GM23338 (cell line): ENCODE measurements around the gene SRSF3. TPM values are rescaled to one million over a fixed set of nuclear protein-coding genes. Genes with fewer than 3 reads are reported as not detected.

ENCODE experiments used
- ATAC-seq: fragments of 200-7000 bp; cut with Tn5 transposase; 3 replicates; pipeline ENCODE4 v1.9.1; 2020
- DNase-seq: peaks from one replicate; pipeline ENCODE4 v3.0.0-alpha.2; 2015; ENCODE audit warnings: low spot score
- H2AFZ ChIP-seq: fragments of 200-600 bp; sonication (generic); 2 replicates; pipeline ENCODE4 v1.8.0; 2016; ENCODE audit warnings: antibody characterized with exemption, mild to moderate bottlenecking, moderate library complexity
- H3F3A ChIP-seq: fragments of 200-600 bp; sonication (generic); replicated peaks from 2 replicates; pipeline ENCODE4 v1.8.0; 2017; ENCODE audit warnings: antibody characterized with exemption, mixed run types, low read depth
- H3K27ac ChIP-seq: fragments of 200-600 bp; sonication (generic); 2 replicates; pipeline ENCODE4 v1.6.1; 2016; ENCODE audit warnings: low read depth
- H3K27me3 ChIP-seq: fragments of 200-600 bp; sonication (generic); 2 replicates; pipeline ENCODE4 v1.8.0; 2016; ENCODE audit warnings: mild to moderate bottlenecking, mixed run types, moderate library complexity; ENCODE audit not compliant: insufficient read depth
- H3K36me3 ChIP-seq: fragments of 200-600 bp; sonication (generic); 2 replicates; pipeline ENCODE4 v1.8.0; 2016; ENCODE audit warnings: mild to moderate bottlenecking; ENCODE audit not compliant: insufficient read depth
- H3K4me1 ChIP-seq: fragments of 200-600 bp; sonication (generic); 2 replicates; pipeline ENCODE4 v1.8.0; 2016; ENCODE audit warnings: mild to moderate bottlenecking, moderate library complexity; ENCODE audit not compliant: insufficient read depth
- H3K4me2 ChIP-seq: fragments of 200-600 bp; sonication (generic); 2 replicates; pipeline ENCODE4 v1.7.1; 2017; ENCODE audit warnings: mixed run types
- H3K4me3 ChIP-seq: fragments of 200-600 bp; sonication (generic); 2 replicates; pipeline ENCODE4 v1.6.1; 2016; ENCODE audit warnings: mixed run types
- H3K79me2 ChIP-seq: fragments of 200-600 bp; sonication (generic); replicated peaks from 2 replicates; pipeline ENCODE4 v1.8.0; 2017; ENCODE audit warnings: mild to moderate bottlenecking; ENCODE audit not compliant: insufficient read depth
- H3K9me2 ChIP-seq: fragments of 200-600 bp; sonication (generic); 2 replicates; pipeline ENCODE4 v1.8.0; 2017; ENCODE audit not compliant: insufficient read depth
- H4K20me1 ChIP-seq: fragments of 200-600 bp; sonication (generic); replicated peaks from 2 replicates; pipeline ENCODE4 v1.8.0; 2017; ENCODE audit warnings: mild to moderate bottlenecking; ENCODE audit not compliant: insufficient read depth
- H3K27ac Mint-ChIP-seq: 2 replicates; pipeline ENCODE4 v1.8.0; 2020; ENCODE audit warnings: inconsistent platforms, mild to moderate bottlenecking, moderate library complexity, mixed read lengths
- H3K27me3 Mint-ChIP-seq: 3 replicates; pipeline ENCODE4 v1.8.0; 2022; ENCODE audit warnings: low read depth, mild to moderate bottlenecking, moderate library complexity, mixed read lengths, inconsistent platforms; ENCODE audit not compliant: insufficient read depth, poor library complexity
- H3K36me3 Mint-ChIP-seq: 3 replicates; pipeline ENCODE4 v1.8.0; 2021; ENCODE audit warnings: low read depth, mild to moderate bottlenecking, inconsistent platforms, moderate library complexity, mixed read lengths
- H3K4me1 Mint-ChIP-seq: 3 replicates; pipeline ENCODE4 v1.8.0; 2020; ENCODE audit warnings: mild to moderate bottlenecking, inconsistent platforms, mixed read lengths
- H3K4me3 Mint-ChIP-seq: 3 replicates; pipeline ENCODE4 v1.8.0; 2021; ENCODE audit warnings: moderate library complexity, mild to moderate bottlenecking, inconsistent platforms, mixed read lengths
- H3K9me3 Mint-ChIP-seq: 3 replicates; pipeline ENCODE4 v1.8.0; 2020; ENCODE audit warnings: moderate library complexity, mild to moderate bottlenecking, inconsistent platforms, mixed read lengths
- CREB1 ChIP-seq: fragments of 250-450 bp; sonication (Bioruptor Pico); IDR thresholded peaks from 2 replicates; pipeline ENCODE4 v1.5.0; 2020; ENCODE audit warnings: low read depth, mild to moderate bottlenecking, moderate library complexity
- EZH2 ChIP-seq: fragments of 200-600 bp; sonication (generic); IDR thresholded peaks from one replicate; pipeline ENCODE4 v1.8.0; 2017; ENCODE audit warnings: antibody characterized with exemption, mild to moderate bottlenecking, low read depth; ENCODE audit not compliant: unreplicated experiment
- NANOG ChIP-seq: IDR thresholded peaks from 2 replicates; pipeline ENCODE4 v1.6.1; 2016; ENCODE audit warnings: antibody characterized with exemption, borderline replicate concordance
- POLR2AphosphoS5 ChIP-seq: IDR thresholded peaks from 2 replicates; pipeline ENCODE4 v1.6.1; 2016; ENCODE audit warnings: antibody characterized with exemption, low read depth
- REST ChIP-seq: IDR thresholded peaks from one replicate; pipeline ENCODE4 v1.6.1; 2018; ENCODE audit warnings: antibody characterized with exemption; ENCODE audit not compliant: unreplicated experiment
- STAT1 ChIP-seq: IDR thresholded peaks from one replicate; pipeline ENCODE4 v1.6.1; 2016; ENCODE audit warnings: antibody characterized with exemption; ENCODE audit not compliant: unreplicated experiment
- ZNF331 ChIP-seq: fragments of 250-450 bp; sonication (Bioruptor Pico); IDR thresholded peaks from 2 replicates; pipeline ENCODE4 v1.5.0; 2020; ENCODE audit warnings: low read depth, mild to moderate bottlenecking, moderate library complexity
- ZNF462 ChIP-seq: fragments of 250-450 bp; sonication (Bioruptor Pico); IDR thresholded peaks from 2 replicates; pipeline ENCODE4 v1.5.0; 2020; ENCODE audit warnings: mild to moderate bottlenecking, moderate library complexity
- polyA plus RNA-seq: library from polyadenylated mRNA; unstranded; fragments of >200 nt; fragmentation: Nextera tagmentation; extraction: Ambion mirVana; gene quantifications from 2 replicates; pipeline ENCODE4 v1.2.1, GENCODE V29; 2016
- total RNA-seq: library from RNA; depleted of rRNA; stranded (reverse); fragments of >200 nt; shearing (Covaris generic); gene quantifications from 2 replicates; pipeline ENCODE4 v1.2.3, GENCODE V29; 2014

SRSF3 gene
- total and polyA plus RNA-seq, 2 experiments from 2014 or later, result 436 to 655 TPM

- Mint-ChIP-seq H3K9me3 (no peaks in the 10 kb centered on the region), H3K27me3 (peaks cover 9% of the 10 kb centered on the region), H3K36me3 (no peaks in the 10 kb centered on the region), H3K27ac (no peak overlapping the region), H3K4me1 (peaks cover 6% of the 10 kb centered on the region), H3K4me3 (no peak overlapping the region)
- DNase-seq, result no peak
- H3K4me1 ChIP-seq, result no peaks in the 10 kb centered on the region
- no peaks in the 10 kb centered on the region for H3K79me2 ChIP-seq
- no peaks in the 10 kb centered on the region for H4K20me1 ChIP-seq
- H3K27ac ChIP-seq, result no peak overlapping the region
- no peaks in the 10 kb centered on the region for H3K27me3 ChIP-seq
- H2AFZ ChIP-seq, result no peak overlapping the region
- H3K4me2 ChIP-seq, result no peak overlapping the region
- TF ChIP-seq ZNF331 (CRISPR knock-in tag), result no peak
- no peak for TF ChIP-seq REST
- no peak for TF ChIP-seq ZNF462
- no peak for TF ChIP-seq NANOG
- TF ChIP-seq POLR2AphosphoS5, result no peak
- no peak for TF ChIP-seq STAT1
- no peak for TF ChIP-seq EZH2
- TF ChIP-seq CREB1 (CRISPR knock-in tag), result no peak
- ATAC-seq, result no peak
- no peaks in the 10 kb centered on the region for H3K9me2 ChIP-seq
- no peak overlapping the region for H3K4me3 ChIP-seq
- H3F3A ChIP-seq, result 0 out of 2 replicates have a peak, but pooled peaks cover 4% of the 10 kb centered on the region
- H3K36me3 ChIP-seq, result no peaks in the 10 kb centered on the region
Observed at GRCh38 chr6:36581716-36582115, 12.4 kb upstream of the SRSF3 start.
